ENCODE data around the gene IKZF1. TPM values are rescaled to one million over a fixed set of nuclear protein-coding genes. Genes with fewer than 3 reads are reported as not detected.

Gene IKZF1
- total RNA-seq, 2 donors from 2014 or later = 4.4 to 9.2 TPM

- DNase-seq (no peak), ATAC-seq (no peak)
- intact Hi-C loops (cut with DNase I) = no loop called here
Measured at GRCh38 chr7:50348469-50349162, 44.1 kb downstream of the IKZF1 start.

GRCh38 chr7:50349399-50349798 is 44.9 kb downstream of the IKZF1 start:
- ATAC-seq (no peak), DNase-seq (no peak)
- intact Hi-C loops (cut with DNase I) = no loop called here

GRCh38 chr7:50349963-50350944 is 45.7 kb downstream of the IKZF1 start:
- ATAC-seq (no peak), DNase-seq (no peak)
- intact Hi-C loops (cut with DNase I) = no loop called here

GRCh38 chr7:50351267-50351666 is 46.8 kb downstream of the IKZF1 start:
- intact Hi-C loops (cut with DNase I) = no loop called here
- ATAC-seq = no peak
- DNase-seq = no peak

GRCh38 chr7:50352282-50352681 is 47.8 kb downstream of the IKZF1 start:
- ATAC-seq = no peak
- no peak for DNase-seq
- intact Hi-C loops (cut with DNase I) = no loop called here

GRCh38 chr7:50352751-50353150 is 48.2 kb downstream of the IKZF1 start:
- DNase-seq (no peak), ATAC-seq (no peak)
- intact Hi-C loops (cut with DNase I) = no loop called here

GRCh38 chr7:50353201-50353600 is 48.7 kb downstream of the IKZF1 start:
- no peak for DNase-seq
- ATAC-seq = no peak
- intact Hi-C loops (cut with DNase I) = no loop called here

- no peak for ATAC-seq
- intact Hi-C loops (cut with DNase I) = no loop called here
- DNase-seq = no peak
Measured at GRCh38 chr7:50353894-50354595, 49.5 kb downstream of the IKZF1 start.

- no peak for DNase-seq
- intact Hi-C loops (cut with DNase I) = no loop called here
- ATAC-seq = peak in 1 of 2 donors; percentile 68
Measured at GRCh38 chr7:50355817-50356178, 51.3 kb downstream of the IKZF1 start.

GRCh38 chr7:50356212-50356944 is 51.9 kb downstream of the IKZF1 start:
- peak; percentile 54 to 73 for ATAC-seq
- intact Hi-C loops (cut with DNase I) = no loop called here
- DNase-seq = peak; percentile 53

GRCh38 chr7:50356945-50357268 is 52.4 kb downstream of the IKZF1 start:
- intact Hi-C loops (cut with DNase I) = no loop called here
- no peak for ATAC-seq
- no peak for DNase-seq

- intact Hi-C loops (cut with DNase I) = no loop called here
- no peak for DNase-seq
- no peak for ATAC-seq
Measured at GRCh38 chr7:50357426-50357825, 52.9 kb downstream of the IKZF1 start.

- intact Hi-C loops (cut with DNase I) = no loop called here
- DNase-seq (no peak), ATAC-seq (no peak)
Measured at GRCh38 chr7:50358041-50358705, 53.7 kb downstream of the IKZF1 start.

GRCh38 chr7:50358779-50359178 is 54.3 kb downstream of the IKZF1 start:
- DNase-seq (no peak), ATAC-seq (no peak)
- intact Hi-C loops (cut with DNase I) = no loop called here

GRCh38 chr7:50359258-50359994 is 54.9 kb downstream of the IKZF1 start:
- DNase-seq (no peak), ATAC-seq (no peak)
- intact Hi-C loops (cut with DNase I) = no loop called here

- peak in 1 of 2 donors; percentile 13 for ATAC-seq
- no peak for DNase-seq
- intact Hi-C loops (cut with DNase I) = no loop called here
Measured at GRCh38 chr7:50359995-50360925, 55.7 kb downstream of the IKZF1 start.

- ATAC-seq = no peak
- intact Hi-C loops (cut with DNase I) = no loop called here
Measured at GRCh38 chr7:50362142-50362541, 57.6 kb downstream of the IKZF1 start.

More at GRCh38 chr7:50362142-50362541, 57.6 kb downstream of the IKZF1 start:
- DNase-seq = no peak

Data from left cardiac atrium (tissue), 4 donors.